Measurements from ENCODE around the gene SEMA4D. TPM values are rescaled to one million over a fixed set of nuclear protein-coding genes. Genes with fewer than 3 reads are reported as not detected.

SEMA4D gene
- total RNA-seq, 2 experiments from 2014 or later: 370 to 391 TPM

- POLR2A ChIA-PET: interaction anchor here (1.3 kb wide), 1 partner anchor 159 kb away, joined by 3 read pairs; no protein-coding TSS in a partner anchor
- peak overlapping the region; percentile 77 for H3K27ac Mint-ChIP-seq
- no peak overlapping the region for H3K4me3 Mint-ChIP-seq
- H3K9me3 Mint-ChIP-seq: no peaks in the 10 kb centered on the region
- peaks cover 22% of the 10 kb centered on the region for H3K4me1 Mint-ChIP-seq
- no peaks in the 10 kb centered on the region for H3K27me3 Mint-ChIP-seq
- ATAC-seq (ENCODE audit: low read depth) (no peak), DNase-seq (no peak)
- H3K36me3 Mint-ChIP-seq: peaks cover 46% of the 10 kb centered on the region
Observed at GRCh38 chr9:89390068-89390555, 107.8 kb downstream of the SEMA4D start.

- POLR2A ChIA-PET: no interaction called here
- H3K27ac Mint-ChIP-seq: no peak overlapping the region
- H3K36me3 Mint-ChIP-seq: peaks cover 40% of the 10 kb centered on the region
- H3K27me3 Mint-ChIP-seq: no peaks in the 10 kb centered on the region
- H3K9me3 Mint-ChIP-seq: no peaks in the 10 kb centered on the region
- no peak overlapping the region for H3K4me3 Mint-ChIP-seq
- no peak for ATAC-seq (ENCODE audit: low read depth)
- DNase-seq: no peak
- peaks cover 25% of the 10 kb centered on the region for H3K4me1 Mint-ChIP-seq
Observed at GRCh38 chr9:89388868-89389177, 109.1 kb downstream of the SEMA4D start.

- POLR2A ChIA-PET: no interaction called here
- peaks cover 40% of the 10 kb centered on the region for H3K36me3 Mint-ChIP-seq
- H3K27me3 Mint-ChIP-seq: no peaks in the 10 kb centered on the region
Observed at GRCh38 chr9:89388084-89388867, 109.6 kb downstream of the SEMA4D start.

GRCh38 chr9:89387197-89387849, 110.6 kb downstream of the SEMA4D start:
- H3K9me3 Mint-ChIP-seq: no peaks in the 10 kb centered on the region
- POLR2A ChIA-PET: interaction anchor here (0.7 kb wide), 1 partner anchor 174 kb away, joined by 3 read pairs; no protein-coding TSS in a partner anchor
- no peak for DNase-seq
- no peak for ATAC-seq (ENCODE audit: low read depth)
- peaks cover 35% of the 10 kb centered on the region for H3K36me3 Mint-ChIP-seq
- no peak overlapping the region for H3K27ac Mint-ChIP-seq
- H3K4me1 Mint-ChIP-seq: peaks cover 26% of the 10 kb centered on the region
- no peaks in the 10 kb centered on the region for H3K27me3 Mint-ChIP-seq
- H3K4me3 Mint-ChIP-seq: no peak overlapping the region

More at GRCh38 chr9:89388084-89388867, 109.6 kb downstream of the SEMA4D start:
- H3K4me1 Mint-ChIP-seq: peaks cover 24% of the 10 kb centered on the region
- H3K27ac Mint-ChIP-seq: no peak overlapping the region
- H3K9me3 Mint-ChIP-seq: no peaks in the 10 kb centered on the region
- H3K4me3 Mint-ChIP-seq: no peak overlapping the region
- no peak for DNase-seq
- ATAC-seq (ENCODE audit: low read depth): no peak

- DNase-seq: no peak
- POLR2A ChIA-PET: no interaction called here
- no peak for ATAC-seq (ENCODE audit: low read depth)
- Mint-ChIP-seq H3K4me3 (no peak overlapping the region), H3K36me3 (peaks cover 32% of the 10 kb centered on the region), H3K4me1 (peaks cover 25% of the 10 kb centered on the region), H3K27ac (no peak overlapping the region), H3K9me3 (no peaks in the 10 kb centered on the region), H3K27me3 (no peaks in the 10 kb centered on the region)
Observed at GRCh38 chr9:89386797-89387196, 111.1 kb downstream of the SEMA4D start.

- Mint-ChIP-seq H3K4me1 (peaks cover 25% of the 10 kb centered on the region), H3K4me3 (no peak overlapping the region), H3K27ac (no peak overlapping the region), H3K36me3 (peaks cover 36% of the 10 kb centered on the region), H3K27me3 (no peaks in the 10 kb centered on the region), H3K9me3 (no peaks in the 10 kb centered on the region)
- no peak for DNase-seq
- POLR2A ChIA-PET: no interaction called here
- no peak for ATAC-seq (ENCODE audit: low read depth)
Observed at GRCh38 chr9:89386206-89386605, 111.7 kb downstream of the SEMA4D start.

- Mint-ChIP-seq H3K36me3 (peaks cover 30% of the 10 kb centered on the region), H3K9me3 (no peaks in the 10 kb centered on the region), H3K27me3 (no peaks in the 10 kb centered on the region), H3K4me3 (no peak overlapping the region), H3K27ac (peak overlapping the region; percentile 58), H3K4me1 (peaks cover 17% of the 10 kb centered on the region)
- POLR2A ChIA-PET: no interaction called here
- DNase-seq: no peak
- no peak for ATAC-seq (ENCODE audit: low read depth)
Observed at GRCh38 chr9:89384783-89385182, 113.1 kb downstream of the SEMA4D start.

- ATAC-seq (ENCODE audit: low read depth): no peak
- no peak for DNase-seq
- H3K36me3 Mint-ChIP-seq: peaks cover 31% of the 10 kb centered on the region
- no peaks in the 10 kb centered on the region for H3K9me3 Mint-ChIP-seq
- POLR2A ChIA-PET: no interaction called here
- H3K27ac Mint-ChIP-seq: peak overlapping the region; percentile 34
- H3K4me1 Mint-ChIP-seq: peaks cover 17% of the 10 kb centered on the region
- no peaks in the 10 kb centered on the region for H3K27me3 Mint-ChIP-seq
- H3K4me3 Mint-ChIP-seq: no peak overlapping the region
Observed at GRCh38 chr9:89383721-89384300, 114.1 kb downstream of the SEMA4D start.

- POLR2A ChIA-PET: interaction anchor here (1.2 to 1.3 kb wide), 2 partner anchors 10 to 19 kb away, joined by 3 to 5 read pairs; no protein-coding TSS in a partner anchor
- no peak overlapping the region for H3K27ac Mint-ChIP-seq
- no peak for DNase-seq
- H3K4me1 Mint-ChIP-seq: peaks cover 17% of the 10 kb centered on the region
- H3K36me3 Mint-ChIP-seq: peaks cover 33% of the 10 kb centered on the region
- no peak overlapping the region for H3K4me3 Mint-ChIP-seq
- no peaks in the 10 kb centered on the region for H3K27me3 Mint-ChIP-seq
- ATAC-seq (ENCODE audit: low read depth): no peak
- H3K9me3 Mint-ChIP-seq: no peaks in the 10 kb centered on the region
Observed at GRCh38 chr9:89383030-89383720, 114.7 kb downstream of the SEMA4D start.

GRCh38 chr9:89382026-89382986, 115.6 kb downstream of the SEMA4D start:
- POLR2A ChIA-PET: interaction anchor here (0.6 to 1.3 kb wide), 3 partner anchors 9 to 79 kb away, joined by 3 to 5 read pairs (median 3); no protein-coding TSS in a partner anchor

GRCh38 chr9:89381308-89381609, 116.7 kb downstream of the SEMA4D start:
- peaks cover 35% of the 10 kb centered on the region for H3K36me3 Mint-ChIP-seq
- no peak for ATAC-seq (ENCODE audit: low read depth)
- no peak overlapping the region for H3K4me3 Mint-ChIP-seq
- H3K4me1 Mint-ChIP-seq: peaks cover 23% of the 10 kb centered on the region
- H3K27ac Mint-ChIP-seq: peak overlapping the region; percentile 43
- no peaks in the 10 kb centered on the region for H3K27me3 Mint-ChIP-seq
- DNase-seq: no peak
- no peaks in the 10 kb centered on the region for H3K9me3 Mint-ChIP-seq
- POLR2A ChIA-PET: no interaction called here

More at GRCh38 chr9:89382026-89382986, 115.6 kb downstream of the SEMA4D start:
- H3K27me3 Mint-ChIP-seq: no peaks in the 10 kb centered on the region
- peak overlapping the region; percentile 69 for H3K27ac Mint-ChIP-seq
- peaks cover 34% of the 10 kb centered on the region for H3K36me3 Mint-ChIP-seq
- peaks cover 17% of the 10 kb centered on the region for H3K4me1 Mint-ChIP-seq
- no peak overlapping the region for H3K4me3 Mint-ChIP-seq
- no peak for ATAC-seq (ENCODE audit: low read depth)
- H3K9me3 Mint-ChIP-seq: no peaks in the 10 kb centered on the region
- no peak for DNase-seq

GRCh38 chr9:89380437-89381307, 117.2 kb downstream of the SEMA4D start:
- no peak for DNase-seq
- H3K27me3 Mint-ChIP-seq: no peaks in the 10 kb centered on the region
- ATAC-seq (ENCODE audit: low read depth): no peak
- H3K36me3 Mint-ChIP-seq: peaks cover 35% of the 10 kb centered on the region
- peaks cover 25% of the 10 kb centered on the region for H3K4me1 Mint-ChIP-seq
- H3K9me3 Mint-ChIP-seq: no peaks in the 10 kb centered on the region
- no peak overlapping the region for H3K4me3 Mint-ChIP-seq
- POLR2A ChIA-PET: no interaction called here
- H3K27ac Mint-ChIP-seq: peak overlapping the region; percentile 11
